NCI-H226 (cell line): ENCODE data around the gene CXCL16.
A peak's percentile ranks its signal among the peaks of the same experiment; 100 is the strongest.

Experiments used
- DNase-seq: peaks from one replicate; pipeline ENCODE4 v3.0.0-alpha.2; 2015

The CXCL16 gene

GRCh38 chr17:4748686-4749085 lies 9.0 kb upstream of the CXCL16 start:
- DNase-seq, result no peak

- no peak for DNase-seq
These were observed 8.1 kb upstream of the CXCL16 start for GRCh38 chr17:4747847-4748246.

GRCh38 chr17:4744999-4745969 lies 5.6 kb upstream of the CXCL16 start:
- no peak for DNase-seq

DNA sequence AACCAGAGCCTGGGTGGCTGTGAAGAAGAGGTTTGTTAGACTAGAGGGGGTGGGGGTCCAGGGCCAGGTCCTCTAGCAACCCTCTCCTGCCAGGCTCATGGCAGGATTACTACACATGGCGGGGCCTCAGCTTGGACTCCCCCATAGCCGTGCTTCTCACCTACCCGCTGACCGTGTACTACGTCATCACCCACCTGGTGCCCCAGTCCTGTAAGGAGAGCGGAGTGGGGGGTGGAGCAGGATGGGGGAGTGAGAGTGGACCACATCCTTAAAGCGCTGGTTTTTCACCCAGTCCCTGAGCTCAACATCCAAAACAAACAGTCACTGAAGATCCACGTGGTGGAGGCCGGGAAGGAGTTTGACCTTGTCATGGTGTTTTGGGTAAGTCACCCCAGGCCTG lies 4.2 kb upstream of the CXCL16 start:
- DNase-seq, result no peak

GRCh38 chr17:4743216-4743615 lies 3.5 kb upstream of the CXCL16 start:
- DNase-seq, result no peak

DNA sequence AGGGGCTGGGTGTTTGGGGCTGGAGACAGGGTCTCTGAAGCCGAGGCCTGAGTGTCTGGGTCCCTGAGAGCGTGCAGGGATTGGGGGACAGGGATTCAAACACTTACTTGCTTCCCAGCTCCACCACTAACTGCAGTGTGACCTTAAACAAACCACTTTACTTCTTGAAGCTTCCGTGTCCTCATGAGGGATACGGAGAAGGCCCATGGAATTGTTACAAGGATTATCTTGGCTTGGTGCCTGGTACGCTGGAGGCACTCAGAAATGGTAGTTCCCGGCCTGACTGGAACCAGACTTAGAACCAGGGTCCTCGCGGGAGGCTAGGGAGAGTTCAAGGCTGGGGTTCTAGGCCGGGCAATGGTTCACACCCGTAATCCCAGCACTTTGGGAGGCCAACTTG lies 2.9 kb upstream of the CXCL16 start:
- DNase-seq, result no peak

DNA sequence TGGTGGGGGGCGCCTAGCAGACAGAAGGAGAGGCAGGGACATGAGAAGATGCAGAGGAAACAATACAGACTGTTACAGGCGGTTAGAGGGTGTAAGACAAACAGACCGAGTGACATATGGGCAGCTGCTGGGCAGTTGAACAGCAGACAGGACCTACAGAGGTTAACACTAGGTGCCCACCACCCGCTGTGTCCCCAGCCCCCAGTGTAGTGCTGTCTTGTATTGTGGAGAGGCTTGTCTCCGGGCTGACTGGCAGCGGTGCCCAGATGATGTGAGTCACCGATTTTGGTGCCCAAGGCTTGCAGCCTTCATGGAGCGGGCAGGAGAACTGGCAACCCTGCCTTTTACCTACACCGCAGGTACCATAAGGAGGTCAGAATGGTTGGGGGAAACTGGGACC lies 2.4 kb upstream of the CXCL16 start:
- no peak for DNase-seq

GRCh38 chr17:4741544-4741943 lies 1.8 kb upstream of the CXCL16 start:
- no peak for DNase-seq

GRCh38 chr17:4740584-4740983 lies 856 bp upstream of the CXCL16 start:
- DNase-seq, result no peak

- no peak for DNase-seq
These were observed 260 bp upstream of the CXCL16 start for GRCh38 chr17:4740025-4740351.

DNA sequence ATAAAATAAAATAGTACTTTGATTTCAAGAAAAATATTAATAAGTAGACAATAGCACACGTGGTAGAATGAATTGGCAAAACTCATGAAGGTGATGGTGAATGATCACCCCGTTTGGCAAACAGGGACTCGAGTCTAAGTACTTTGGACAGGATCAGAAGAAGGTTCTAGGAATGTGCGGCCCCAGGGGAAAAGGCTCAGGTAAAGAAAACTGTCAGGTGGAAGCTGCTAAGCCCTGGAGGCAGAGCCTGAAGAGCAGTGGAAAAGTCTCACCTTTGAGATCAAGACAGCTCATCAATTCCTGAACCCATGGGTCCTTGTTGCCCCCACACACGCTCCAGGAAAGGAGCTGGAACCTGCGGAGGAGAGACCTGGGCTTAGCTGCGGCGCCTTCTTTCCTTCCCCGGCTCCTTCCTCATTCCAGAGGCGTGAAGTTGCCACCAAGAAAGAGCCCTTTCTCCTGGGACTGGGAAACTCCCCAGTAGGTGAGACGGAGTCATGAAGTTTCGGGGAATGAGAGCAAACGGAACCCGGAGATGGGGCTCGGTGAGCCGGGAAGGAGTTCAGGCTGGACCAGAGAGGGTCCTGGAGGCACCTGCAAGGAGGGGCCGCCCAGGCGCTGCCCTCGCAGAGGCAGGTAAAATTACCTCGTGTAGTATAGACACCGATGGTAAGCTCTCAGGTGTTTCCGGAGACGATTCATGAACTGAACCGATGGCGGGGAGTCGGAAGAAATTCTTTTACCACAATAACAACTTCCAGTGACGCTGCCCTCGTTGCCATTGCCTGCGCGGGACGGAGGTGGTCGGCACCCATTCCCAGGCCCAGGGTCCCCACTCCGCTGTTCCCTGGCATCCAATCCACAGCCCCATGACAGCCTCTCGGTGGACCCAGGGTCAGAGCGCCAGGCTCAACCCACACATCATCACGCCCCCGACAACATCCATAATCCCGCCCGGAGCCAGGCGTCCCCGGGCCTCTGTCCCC lies 1.3 kb downstream of the CXCL16 start:
- DNase-seq, result no peak

DNA sequence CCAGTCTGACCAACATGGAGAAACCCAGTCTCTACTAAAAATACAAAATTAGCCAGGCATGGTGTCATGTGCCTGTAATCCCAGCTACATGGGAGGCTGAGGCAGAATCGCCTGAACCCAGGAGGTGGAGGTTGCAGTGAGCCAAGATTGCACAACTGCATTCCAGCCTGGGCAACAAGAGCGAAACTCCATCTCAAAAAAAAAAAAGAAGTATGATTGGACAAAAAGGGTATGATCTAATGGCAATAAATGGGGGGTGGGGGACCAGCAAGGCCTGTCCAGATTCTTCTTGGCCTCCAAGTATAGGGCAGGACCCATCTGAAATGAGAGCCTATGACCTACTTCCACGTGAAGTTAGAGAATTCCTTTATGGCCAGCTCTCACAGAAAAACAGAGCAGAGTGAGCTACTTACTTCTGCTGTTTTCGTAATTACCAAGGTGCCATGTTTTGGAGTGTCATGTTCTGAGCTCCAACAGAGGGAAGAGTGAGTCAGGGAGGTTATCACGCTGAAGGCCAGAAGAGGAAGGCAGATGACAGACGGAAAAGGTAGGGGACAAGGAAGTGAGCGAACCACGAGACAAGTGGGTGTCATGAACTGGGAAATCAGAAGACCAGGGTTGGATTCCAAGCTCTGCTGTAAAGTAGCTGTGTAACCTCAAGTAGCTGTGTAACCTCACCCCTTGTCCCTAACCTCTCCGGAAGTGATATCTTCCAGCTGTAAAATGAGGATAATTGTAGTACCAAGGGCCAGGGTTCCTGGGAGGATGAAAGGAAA lies 3.7 kb downstream of the CXCL16 start:
- DNase-seq, result peak; percentile 11

DNA sequence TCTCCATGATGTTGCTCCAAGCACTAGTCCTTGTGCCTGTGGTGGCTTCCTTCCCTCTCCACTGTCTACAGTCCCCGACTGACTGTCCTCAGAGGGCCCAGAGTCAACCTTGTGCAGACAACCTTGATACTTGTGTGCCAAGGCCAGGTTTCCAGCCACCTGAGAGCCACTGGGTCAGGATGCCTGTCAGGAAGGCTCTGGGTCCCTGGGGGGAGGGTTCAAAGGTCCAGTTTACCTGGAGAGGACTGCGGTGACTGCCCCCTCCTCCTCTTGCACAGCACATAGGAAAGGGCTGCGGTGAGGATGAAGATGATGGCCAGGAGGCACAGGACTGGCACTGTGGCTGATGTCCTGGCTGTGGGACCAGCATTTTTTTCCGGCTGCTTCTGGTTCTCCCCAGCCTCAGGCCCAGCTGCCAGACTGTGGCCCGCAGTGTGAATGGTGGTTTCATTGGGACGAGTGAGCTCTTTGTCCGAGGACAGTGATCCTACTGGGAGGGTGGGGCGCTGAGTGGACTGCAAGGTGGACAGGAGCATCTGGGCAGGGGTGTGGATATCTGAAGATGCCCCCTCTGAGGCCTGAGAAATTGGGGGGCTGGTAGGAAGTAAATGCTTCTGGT lies 4.8 kb downstream of the CXCL16 start:
- no peak for DNase-seq

- DNase-seq, result no peak
These were observed 6.6 kb downstream of the CXCL16 start for GRCh38 chr17:4733073-4733531.

- no peak for DNase-seq
These were observed 11.6 kb downstream of the CXCL16 start for GRCh38 chr17:4728124-4728523.

DNA sequence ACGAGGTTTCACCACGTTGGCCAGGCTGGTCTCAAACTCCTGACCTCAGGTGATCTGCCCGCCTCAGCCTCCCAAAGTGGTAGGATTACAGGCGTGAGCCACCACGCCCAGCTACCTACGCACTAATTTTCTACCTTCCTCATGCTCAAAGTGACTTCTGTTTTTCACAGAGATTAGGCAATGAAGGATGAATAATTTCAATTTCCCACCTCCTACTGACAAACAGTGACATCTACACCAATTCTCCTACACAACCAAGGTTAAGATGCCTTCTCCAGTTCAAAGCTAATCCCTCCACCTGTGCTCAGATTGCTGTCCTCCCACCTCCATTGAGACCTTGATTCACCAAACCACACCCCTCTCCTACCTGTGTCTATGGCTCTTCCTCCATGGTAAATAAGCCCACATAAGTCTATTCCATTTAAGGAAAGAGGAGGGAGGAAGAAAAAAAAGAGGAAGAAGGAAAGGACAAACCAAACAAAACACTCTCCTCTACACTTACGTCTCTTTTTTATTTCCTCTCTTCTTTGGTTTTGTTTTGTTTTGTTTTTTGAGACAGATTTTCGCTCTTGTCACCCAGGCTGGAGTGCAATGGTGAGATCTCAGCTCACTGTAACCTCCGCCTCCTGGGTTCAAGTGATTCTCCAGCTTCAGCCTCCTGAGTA lies 13.9 kb downstream of the CXCL16 start:
- DNase-seq, result no peak

- DNase-seq, result no peak
These were observed 15.1 kb downstream of the CXCL16 start for GRCh38 chr17:4724650-4725049.

- no peak for DNase-seq
These were observed 17.0 kb downstream of the CXCL16 start for GRCh38 chr17:4722678-4723240.

DNA sequence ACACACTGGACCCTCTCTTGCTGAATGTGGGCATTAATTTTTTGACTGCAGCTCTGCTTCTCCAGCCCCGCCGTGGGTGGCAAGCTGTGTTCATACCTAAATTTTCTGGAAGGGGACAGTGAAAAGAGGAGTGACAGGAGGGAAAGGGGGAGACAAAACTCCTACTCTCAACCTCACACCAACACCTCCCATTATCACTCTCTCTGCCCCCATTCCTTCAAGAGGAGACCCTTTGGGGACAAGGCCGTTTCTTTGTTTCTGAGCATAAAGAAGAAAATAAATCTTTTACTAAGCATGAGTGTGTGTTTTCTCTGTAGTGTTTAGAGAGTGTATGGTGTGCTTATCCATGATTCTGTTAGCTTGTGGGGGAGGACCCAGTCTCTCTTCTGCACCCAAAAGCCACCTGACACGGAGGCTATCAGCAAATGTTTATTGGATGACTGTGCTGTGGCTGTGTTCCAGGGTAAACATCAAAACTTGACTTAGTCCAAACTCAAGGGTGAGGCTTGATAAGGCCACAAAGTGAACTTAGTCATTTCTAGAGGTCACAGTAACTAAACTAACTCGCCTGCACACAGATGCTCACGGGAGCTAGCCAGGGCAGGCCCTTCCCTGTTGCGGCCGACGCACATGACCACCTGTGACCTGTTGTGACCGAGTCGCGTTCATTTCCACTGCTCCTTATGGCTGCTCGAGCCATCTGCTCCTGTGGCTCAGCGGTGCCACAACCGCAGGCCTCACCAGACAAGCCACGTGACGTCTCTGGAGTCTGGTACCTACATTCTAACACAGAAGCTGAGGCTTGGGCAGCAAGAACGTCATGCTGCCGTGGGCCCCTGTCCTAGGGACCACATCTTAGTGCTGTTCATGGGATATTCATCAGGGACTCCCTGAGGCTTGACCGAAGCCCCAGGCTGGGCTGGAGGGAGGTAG lies 18.3 kb downstream of the CXCL16 start:
- peak; percentile 88 for DNase-seq

DNA sequence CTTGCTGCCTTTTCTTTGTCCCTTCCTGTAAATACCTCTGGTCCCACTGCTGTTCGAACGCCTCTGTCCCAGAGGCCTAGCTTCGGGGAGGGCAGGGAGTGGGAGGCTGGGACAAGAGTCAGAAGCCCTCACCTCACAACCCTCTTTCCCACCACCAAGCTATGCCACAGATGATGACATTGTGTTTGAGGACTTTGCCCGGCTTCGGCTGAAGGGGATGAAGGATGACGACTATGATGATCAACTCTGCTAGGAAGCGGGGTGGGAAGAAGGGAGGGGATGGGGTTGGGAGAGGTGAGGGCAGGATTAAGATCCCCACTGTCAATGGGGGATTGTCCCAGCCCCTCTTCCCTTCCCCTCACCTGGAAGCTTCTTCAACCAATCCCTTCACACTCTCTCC lies 18.9 kb downstream of the CXCL16 start:
- DNase-seq, result no peak
